ENCODE data around the gene PGA3.
"Not testable (repeated sequence)": the region's sequence is repeated elsewhere in the genome, so short reads cannot be mapped to it uniquely, and the experiment has no call there.

Gene PGA3

DNA sequence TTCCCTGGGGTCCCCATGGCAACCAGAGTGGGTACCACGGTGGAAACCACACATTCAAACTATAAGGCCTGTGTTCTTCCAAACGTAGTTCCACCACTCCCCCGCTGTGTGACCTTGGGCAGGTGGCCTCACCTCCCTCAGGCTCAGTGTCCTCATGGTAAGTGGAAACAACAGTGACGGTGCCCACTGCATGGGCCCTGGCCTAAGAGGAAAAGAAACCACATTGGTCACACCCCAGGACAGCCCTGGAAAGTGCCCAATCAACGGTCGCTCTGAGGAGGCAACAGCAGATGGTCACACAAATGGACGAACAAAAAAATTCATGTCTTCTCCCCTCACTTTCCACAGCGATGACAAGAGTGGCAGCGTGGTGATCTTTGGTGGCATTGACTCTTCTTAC lies 44.8 kb downstream of the PGA3 start:
- not testable (repeated sequence) for DNase-seq (ENCODE audit: low read depth in 1 of 2, low spot score in 1 of 2)

DNA sequence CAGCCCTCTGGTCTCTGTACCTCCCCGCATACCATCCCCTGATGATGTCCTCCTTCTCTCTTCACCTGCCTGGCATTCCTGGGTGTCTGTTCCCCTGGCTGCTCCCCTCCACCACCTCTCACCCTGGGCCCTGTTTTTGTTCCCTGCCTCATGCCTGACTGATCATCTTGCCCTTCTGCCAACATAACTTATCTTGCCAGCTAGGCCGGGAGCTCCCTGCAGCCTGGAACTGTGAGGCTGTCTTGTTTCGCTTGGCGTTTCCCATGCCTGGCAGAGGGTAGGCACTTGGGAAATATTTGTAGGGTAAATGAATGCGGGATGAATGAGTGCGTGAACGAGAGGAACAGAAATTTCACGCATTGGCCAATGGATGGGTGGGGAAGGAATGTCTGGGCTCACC lies 45.9 kb downstream of the PGA3 start:
- DNase-seq (ENCODE audit: low read depth in 1 of 2, low spot score in 1 of 2) = not testable (repeated sequence)

DNA sequence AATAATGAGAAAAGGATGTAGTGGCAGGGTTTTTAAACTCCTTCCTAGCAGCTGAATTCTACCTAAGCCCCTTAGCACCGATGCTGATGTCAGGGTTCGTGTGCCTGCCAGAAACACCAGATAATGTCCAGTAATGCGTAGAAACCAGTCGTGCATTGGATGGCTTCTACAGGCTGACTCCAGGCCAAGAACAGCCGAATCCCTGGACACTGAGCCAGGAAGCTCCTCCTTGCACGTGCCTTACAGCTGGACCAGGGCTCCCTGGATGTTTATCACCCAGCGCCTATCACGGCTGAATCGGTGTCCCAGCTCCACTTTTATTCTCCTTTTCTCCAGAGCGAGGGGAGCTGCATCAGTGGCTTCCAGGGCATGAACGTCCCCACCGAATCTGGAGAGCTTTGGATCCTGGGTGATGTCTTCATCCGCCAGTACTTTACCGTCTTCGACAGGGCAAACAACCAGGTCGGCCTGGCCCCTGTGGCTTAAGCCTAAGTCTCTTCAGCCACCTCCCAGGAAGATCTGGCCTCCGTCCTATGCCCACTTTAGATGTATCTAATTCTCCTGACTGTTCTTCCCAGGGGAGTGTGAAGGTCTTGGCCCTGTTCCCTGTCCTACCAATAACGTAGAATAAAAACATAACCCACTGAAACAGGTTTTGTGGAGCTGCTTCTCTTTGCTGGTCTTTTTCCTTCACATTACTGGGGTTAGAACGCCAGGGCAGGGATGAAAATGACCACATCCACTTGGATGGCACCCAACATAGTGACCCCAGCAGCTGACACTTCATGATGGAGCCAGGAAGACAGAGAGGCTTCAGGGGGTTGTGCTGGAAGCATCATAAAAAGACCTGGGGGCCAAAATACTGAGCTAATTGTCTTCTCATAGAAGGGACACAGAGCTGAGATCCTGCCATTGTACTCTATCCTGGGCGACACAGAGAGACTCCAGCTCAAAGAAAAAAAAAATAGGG lies 47.8 kb downstream of the PGA3 start:
- not testable (repeated sequence) for DNase-seq (ENCODE audit: low read depth in 1 of 2, low spot score in 1 of 2)

DNA sequence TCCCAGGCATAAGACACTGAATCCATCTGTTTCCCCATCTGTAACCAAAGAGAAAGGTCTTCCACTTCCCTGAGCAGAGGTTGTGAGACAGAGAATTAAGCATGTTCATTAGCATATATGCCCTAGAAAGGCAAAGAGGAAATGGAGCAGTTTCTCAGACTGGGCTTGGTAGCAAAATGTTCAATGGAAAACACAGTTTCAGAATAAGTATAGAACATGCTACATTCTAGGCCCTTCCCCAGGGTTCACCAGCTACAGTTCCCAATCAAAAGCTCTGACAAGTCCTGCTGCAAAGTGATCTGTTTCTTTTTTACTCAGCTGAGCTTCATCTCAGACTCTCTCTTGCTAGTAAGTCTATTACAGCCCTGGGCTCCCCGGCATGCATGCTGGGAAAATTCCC lies 49.0 kb downstream of the PGA3 start:
- not testable (repeated sequence) for DNase-seq (ENCODE audit: low read depth in 1 of 2, low spot score in 1 of 2)

DNA sequence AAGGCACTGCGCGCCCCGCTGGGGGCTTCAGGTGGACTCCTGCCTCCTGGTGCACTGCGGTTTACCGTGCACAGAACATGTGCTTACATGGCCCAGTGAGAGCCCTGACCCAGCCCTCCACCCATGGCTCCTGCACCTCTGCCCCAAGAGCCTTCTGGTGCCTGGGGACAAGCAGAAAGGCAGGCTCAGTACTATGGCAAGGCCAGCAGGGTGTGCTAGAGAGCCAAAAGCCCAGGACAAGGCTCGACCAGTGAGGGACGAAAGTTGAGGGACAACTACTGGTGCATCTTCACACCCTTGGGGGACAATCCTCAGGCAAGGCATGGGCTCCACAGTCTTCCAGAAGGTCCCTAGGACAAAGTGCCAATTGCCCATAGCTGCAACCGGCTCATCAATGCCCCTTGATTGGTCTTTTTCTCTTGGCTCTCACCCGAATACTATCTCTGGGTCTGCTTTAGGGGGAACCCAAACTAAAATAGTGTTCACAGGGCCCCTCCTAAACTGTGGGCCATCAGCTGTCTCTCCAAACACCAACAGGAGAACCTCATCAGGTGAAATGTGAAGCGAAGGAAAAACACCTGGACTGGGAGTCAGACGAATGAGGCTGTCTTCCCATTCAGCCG lies 51.2 kb downstream of the PGA3 start:
- DNase-seq (ENCODE audit: low read depth in 1 of 2, low spot score in 1 of 2) = peak; percentile 18 to 41

DNA sequence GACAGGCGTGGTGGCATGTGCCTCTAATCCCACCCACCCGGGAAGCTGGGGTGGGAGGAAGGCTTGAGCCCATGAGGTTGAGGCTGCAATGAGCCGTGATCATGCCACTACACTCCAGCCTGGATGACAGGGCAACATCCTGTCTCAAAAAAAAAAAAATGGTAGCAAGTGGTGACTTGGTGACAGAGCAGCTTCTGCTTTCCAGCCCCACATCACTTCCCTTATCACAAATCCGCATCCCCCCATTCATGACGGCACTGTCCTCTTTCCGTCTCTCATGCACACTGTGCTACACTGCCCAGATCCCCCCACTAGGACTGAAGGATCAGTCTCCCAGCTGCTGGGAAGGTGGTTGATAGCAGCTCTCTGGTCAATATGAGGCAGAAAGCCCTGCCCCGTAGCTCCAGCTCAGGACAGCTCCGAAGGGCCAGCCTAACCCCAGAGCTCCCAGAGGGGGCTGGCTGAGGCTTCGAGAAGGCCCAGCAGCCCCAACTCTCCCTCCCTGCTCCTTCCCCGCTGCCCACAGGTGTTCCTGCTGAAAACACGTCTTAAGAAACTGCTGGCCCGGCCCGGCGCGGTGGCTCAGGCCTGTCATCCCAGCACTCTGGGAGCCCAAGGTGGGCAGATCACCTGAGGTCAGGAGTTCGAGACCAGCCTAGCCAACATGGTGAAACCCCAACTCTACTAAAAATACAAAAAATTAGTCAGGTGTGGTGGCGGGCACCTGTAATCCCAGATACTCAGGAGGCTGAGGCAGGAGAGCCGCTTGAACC lies 53.6 kb downstream of the PGA3 start:
- no peak for DNase-seq (ENCODE audit: low read depth in 1 of 2, low spot score in 1 of 2)

DNA sequence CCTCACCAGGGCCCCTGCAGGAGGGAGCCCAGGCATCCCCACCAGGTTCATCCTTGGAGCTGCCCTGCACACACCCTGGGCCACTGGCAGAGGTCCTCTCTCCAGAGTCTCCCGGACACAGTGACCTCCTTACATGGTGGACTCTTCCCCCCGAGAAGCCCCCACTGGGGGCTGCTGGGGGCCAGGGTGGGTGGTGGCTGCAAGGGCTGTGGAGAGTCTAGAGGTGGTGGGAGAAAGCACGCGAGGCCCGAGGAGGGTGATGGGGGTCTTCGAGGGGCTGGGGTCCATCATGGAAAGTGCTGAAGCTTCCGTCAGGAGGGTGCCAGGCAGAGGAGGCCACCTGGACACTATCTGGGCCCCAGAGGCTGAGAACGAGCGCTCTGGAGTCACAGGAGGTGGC lies 55.2 kb downstream of the PGA3 start:
- no peak for DNase-seq (ENCODE audit: low read depth in 1 of 2, low spot score in 1 of 2)

DNA sequence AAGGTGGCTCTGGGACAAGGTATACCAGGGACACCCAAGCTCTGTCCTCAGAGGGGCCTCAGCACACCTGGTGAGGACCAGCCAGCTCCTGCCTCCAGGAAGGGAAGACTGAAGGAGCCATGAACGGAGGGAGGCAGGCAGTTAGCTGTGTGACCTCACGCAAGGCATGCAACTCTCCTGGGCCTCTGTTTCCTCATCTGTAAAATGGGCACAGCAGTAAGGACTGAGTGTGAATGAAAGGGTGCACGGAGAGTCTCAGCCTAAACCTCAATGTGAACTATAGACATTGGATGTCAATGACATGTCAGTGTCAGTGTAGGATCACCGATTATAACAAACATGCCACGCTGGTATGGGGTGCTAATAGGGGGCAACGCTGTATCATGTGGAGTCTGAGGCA lies 56.0 kb downstream of the PGA3 start:
- DNase-seq (ENCODE audit: low read depth in 1 of 2, low spot score in 1 of 2) = no peak
